Measurements from ENCODE around the gene TRAF3IP1. TPM values are rescaled to one million over a fixed set of nuclear protein-coding genes. Genes with fewer than 3 reads are reported as not detected.

TRAF3IP1 gene
- total and polyA plus RNA-seq, 2 of the 13 experiments (the other 11 are each of a cell fraction or from before 2014, with no cell fraction given) = 4.1 to 12.9 TPM

GRCh38 chr2:238426568-238427434 lies 106.5 kb downstream of the TRAF3IP1 start, which contains the start of gene ASB1 (continued):
- peak; percentile 27; the same call in 1 of the 2 replicates for TF ChIP-seq DMTF1 (CRISPR knock-in tag; IDR thresholded peaks at IDR 0.05)
- peak; percentile 90 for TF ChIP-seq ZNF563 (CRISPR knock-in tag; IDR thresholded peaks at IDR 0.05)
- TF ChIP-seq ZNF607 (CRISPR knock-in tag; IDR thresholded peaks at IDR 0.05; ENCODE audit: borderline replicate concordance) = peak; percentile 15; the same call in 1 of the 2 replicates
- 0 out of 2 replicates have a peak, but pooled peaks have one; percentile 35 for TF ChIP-seq CHD2 (IDR thresholded peaks at IDR 0.05; ENCODE audit: low read depth, low read length)
- TF ChIP-seq FOXP1 (IDR thresholded peaks at IDR 0.05) = no peak
- no peak for TF ChIP-seq FOXP1 (CRISPR knock-in tag; IDR thresholded peaks at IDR 0.05)
- no peak for TF ChIP-seq PCBP1 (IDR thresholded peaks at IDR 0.05; ENCODE audit: borderline replicate concordance, low read depth, low read length)
- TF ChIP-seq TIGD3 (CRISPR knock-in tag; IDR thresholded peaks at IDR 0.05; ENCODE audit: borderline replicate concordance) = 0 out of 2 replicates have a peak, but pooled peaks have one; percentile 49
- peak; percentile 99 for TF ChIP-seq NR2C2 (CRISPR knock-in tag; IDR thresholded peaks at IDR 0.05; ENCODE audit: borderline replicate concordance)
- TF ChIP-seq ATF4 (CRISPR knock-in tag; IDR thresholded peaks at IDR 0.05) = no peak; a peak in 1 of 4 replicates
- 0 out of 2 replicates have a peak, but pooled peaks have one; percentile 8 for TF ChIP-seq ZNF572 (CRISPR knock-in tag; IDR thresholded peaks at IDR 0.05)
- TF ChIP-seq NPAS2 (CRISPR knock-in tag; IDR thresholded peaks at IDR 0.05; ENCODE audit: borderline replicate concordance) = no peak
- no peak for TF ChIP-seq BCLAF1 (IDR thresholded peaks at IDR 0.05)
- peak; percentile 75; the same call in 1 of the 2 replicates for TF ChIP-seq ZSCAN25 (CRISPR knock-in tag; IDR thresholded peaks at IDR 0.05)
- TF ChIP-seq ZNF781 (CRISPR knock-in tag; IDR thresholded peaks at IDR 0.05; ENCODE audit: borderline replicate concordance, not compliant biosample characterization) = no peak
- TF ChIP-seq YY1 (IDR thresholded peaks at IDR 0.05; ENCODE audit: insufficient read depth, insufficient replicate concordance, low read depth, low read length) = peak; percentile 87
- TF ChIP-seq ATM (IDR thresholded peaks at IDR 0.05; ENCODE audit: borderline replicate concordance) = no peak
- peak; percentile 74; the same call in 1 of the 2 replicates for TF ChIP-seq ZNF224 (CRISPR knock-in tag; IDR thresholded peaks at IDR 0.05)
- peak; percentile 84; the same call in 1 of the 2 replicates for TF ChIP-seq TMF1 (CRISPR knock-in tag; IDR thresholded peaks at IDR 0.05; ENCODE audit: low read depth)
